AG04450 (cell line): ENCODE data around the gene KREMEN1. TPM values are rescaled to one million over a fixed set of nuclear protein-coding genes. Genes with fewer than 3 reads are reported as not detected.

ENCODE experiments used
- CTCF ChIA-PET: fragments of 300-600, 350-600 bp; formaldehyde crosslinking; extraction: SDS; loops from one replicate; lab custom pipeline; 2022; ENCODE audit warnings: antibody characterized with exemption, inconsistent platforms; lab: Charles Lee
- POLR2A ChIA-PET: fragments of 350-600 bp; formaldehyde crosslinking; extraction: SDS; loops from one replicate; lab custom pipeline; 2021; ENCODE audit warnings: antibody characterized with exemption, inconsistent platforms; lab: Yijun Ruan, JAX
- DNase-seq: peaks from one replicate; pipeline ENCODE4 v3.0.0-alpha.2; 2011; ENCODE audit warnings: low read depth, low spot score
- H3K27ac ChIP-seq: one replicate; pipeline ENCODE4 v1.5.1; 2012; ENCODE audit warnings: low read depth, low read length, control low read depth
- H3K27me3 ChIP-seq: one replicate; pipeline ENCODE4 v1.6.0; 2012; ENCODE audit warnings: low read length; ENCODE audit not compliant: control insufficient read depth, insufficient read depth
- H3K4me3 ChIP-seq: 2 replicates; pipeline ENCODE4 v1.5.1; 2011; ENCODE audit warnings: mild to moderate bottlenecking, low read depth, low read length, control low read depth
- H3K9me3 ChIP-seq: 2 replicates; pipeline ENCODE4 v1.5.1; 2012; ENCODE audit warnings: low read length; ENCODE audit not compliant: control insufficient read depth, insufficient read depth
- polyA plus RNA-seq: library from polyadenylated mRNA; depleted of rRNA; stranded (reverse); fragments of >200 nt; gene quantifications from 2 replicates; pipeline ENCODE4 v1.2.3, GENCODE V29; 2011
- TF ChIP-seq, protein P1 (sequence below): IDR thresholded peaks from 2 replicates; pipeline ENCODE4 v1.5.1; 2011; ENCODE audit warnings: low read depth, low read length, control low read depth, inconsistent platforms

Gene KREMEN1
- polyA plus RNA-seq, 1 experiment, result 5.9 TPM

DNA sequence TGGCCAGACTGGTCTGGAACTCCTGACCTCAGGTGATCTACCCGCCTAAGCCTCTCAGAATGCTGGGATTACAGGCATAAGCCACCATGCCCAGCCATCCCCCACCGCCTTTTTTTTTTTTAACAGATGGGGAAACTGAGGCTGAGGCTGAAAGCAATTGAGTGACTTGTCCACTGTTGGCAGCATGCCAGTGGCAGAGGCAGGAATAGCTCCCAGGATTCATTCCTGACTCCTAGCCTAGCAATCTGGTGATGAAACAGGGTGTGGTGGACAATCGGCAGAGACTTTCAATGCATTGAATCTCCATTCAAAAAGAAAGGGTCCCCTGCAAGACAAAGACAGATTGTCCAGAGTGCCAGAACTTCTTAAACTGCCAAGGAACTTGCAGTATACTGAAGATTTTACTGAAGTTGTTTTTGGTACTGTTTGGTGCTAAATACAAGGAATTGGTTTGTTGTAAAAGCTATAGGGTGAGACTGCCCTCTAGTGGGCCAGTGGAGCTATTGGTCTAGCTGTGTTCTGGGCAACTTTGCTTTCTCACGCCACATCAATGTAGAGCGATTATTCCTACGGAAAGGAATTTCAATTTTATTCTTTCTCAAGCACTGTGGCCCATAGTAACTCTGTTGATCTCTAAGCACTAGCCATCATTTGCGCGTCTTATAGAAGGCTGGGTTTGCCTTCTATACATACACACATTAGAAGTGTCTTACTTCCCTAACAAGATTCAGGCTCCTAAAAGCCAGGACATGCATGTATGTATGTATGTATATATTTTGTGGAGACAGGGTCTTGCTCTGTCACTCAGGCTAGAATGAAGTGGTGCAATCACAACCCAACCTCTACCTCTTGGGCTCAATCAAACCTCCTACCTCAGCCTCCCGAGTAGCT is 32.2 kb upstream of the KREMEN1 start:
- Histone ChIP-seq H3K27me3 (no peaks in the 10 kb centered on the region), H3K4me3 (no peak overlapping the region), H3K27ac (peak overlapping the region; percentile 2), H3K9me3 (no peaks in the 10 kb centered on the region)
- POLR2A ChIA-PET, result interaction anchor here (0.7 to 1.2 kb wide), 4 partner anchors 10 to 241 kb away, joined by 3 to 7 read pairs (median 4); partner anchors contain the start of gene XBP1
- CTCF ChIA-PET, result interaction anchor here (0.6 to 6.2 kb wide), 32 partner anchors 8 to 1030 kb away, joined by 3 to 81 read pairs (median 4); partner anchors contain the start of gene C22orf31
- DNase-seq, result peak; percentile 88
- TF ChIP-seq, protein P1, sequence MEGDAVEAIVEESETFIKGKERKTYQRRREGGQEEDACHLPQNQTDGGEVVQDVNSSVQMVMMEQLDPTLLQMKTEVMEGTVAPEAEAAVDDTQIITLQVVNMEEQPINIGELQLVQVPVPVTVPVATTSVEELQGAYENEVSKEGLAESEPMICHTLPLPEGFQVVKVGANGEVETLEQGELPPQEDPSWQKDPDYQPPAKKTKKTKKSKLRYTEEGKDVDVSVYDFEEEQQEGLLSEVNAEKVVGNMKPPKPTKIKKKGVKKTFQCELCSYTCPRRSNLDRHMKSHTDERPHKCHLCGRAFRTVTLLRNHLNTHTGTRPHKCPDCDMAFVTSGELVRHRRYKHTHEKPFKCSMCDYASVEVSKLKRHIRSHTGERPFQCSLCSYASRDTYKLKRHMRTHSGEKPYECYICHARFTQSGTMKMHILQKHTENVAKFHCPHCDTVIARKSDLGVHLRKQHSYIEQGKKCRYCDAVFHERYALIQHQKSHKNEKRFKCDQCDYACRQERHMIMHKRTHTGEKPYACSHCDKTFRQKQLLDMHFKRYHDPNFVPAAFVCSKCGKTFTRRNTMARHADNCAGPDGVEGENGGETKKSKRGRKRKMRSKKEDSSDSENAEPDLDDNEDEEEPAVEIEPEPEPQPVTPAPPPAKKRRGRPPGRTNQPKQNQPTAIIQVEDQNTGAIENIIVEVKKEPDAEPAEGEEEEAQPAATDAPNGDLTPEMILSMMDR, result peak; percentile 98

- Histone ChIP-seq H3K27ac (peak overlapping the region; percentile 42), H3K9me3 (no peaks in the 10 kb centered on the region), H3K4me3 (no peak overlapping the region), H3K27me3 (no peaks in the 10 kb centered on the region)
- ChIA-PET POLR2A (interaction anchor here (1.2 kb wide), 1 partner anchor 137 kb away, joined by 7 read pairs; no protein-coding TSS in a partner anchor), CTCF (interaction anchor here (0.7 to 6.2 kb wide), 15 partner anchors 9 to 435 kb away, joined by 3 to 81 read pairs (median 5); no protein-coding TSS in a partner anchor)
- no peak for DNase-seq
- TF ChIP-seq, protein P1, result no peak
Observed at GRCh38 chr22:29041408-29041807, 31.4 kb upstream of the KREMEN1 start.

- TF ChIP-seq, protein P1, result 0 out of 2 replicates have a peak, but pooled peaks have one; percentile 12
- no peaks in the 10 kb centered on the region for H3K9me3 ChIP-seq
- no peak for DNase-seq
- H3K4me3 ChIP-seq, result no peak overlapping the region
- H3K27me3 ChIP-seq, result no peaks in the 10 kb centered on the region
- ChIA-PET POLR2A (interaction anchor here (0.6 to 1.4 kb wide), 4 partner anchors 13 to 274 kb away, joined by 3 to 11 read pairs (median 6); no protein-coding TSS in a partner anchor), CTCF (interaction anchor here (0.6 to 6.2 kb wide), 6 partner anchors 11 to 202 kb away, joined by 3 to 42 read pairs (median 8); no protein-coding TSS in a partner anchor)
- peak overlapping the region; percentile 80 for H3K27ac ChIP-seq
Observed at GRCh38 chr22:29043906-29044575, 28.8 kb upstream of the KREMEN1 start.

GRCh38 chr22:29044657-29045176 is 28.1 kb upstream of the KREMEN1 start:
- Histone ChIP-seq H3K4me3 (no peak overlapping the region), H3K9me3 (no peaks in the 10 kb centered on the region), H3K27me3 (no peaks in the 10 kb centered on the region), H3K27ac (peak overlapping the region; percentile 80)
- TF ChIP-seq, protein P1, result no peak
- CTCF ChIA-PET, result interaction anchor here (0.6 to 6.2 kb wide), 3 partner anchors 110 to 201 kb away, joined by 3 to 42 read pairs (median 13); no protein-coding TSS in a partner anchor
- no peak for DNase-seq
- POLR2A ChIA-PET, result interaction anchor here (0.7 to 1.4 kb wide), 2 partner anchors 14 to 275 kb away, joined by 3 to 4 read pairs; no protein-coding TSS in a partner anchor
